IMR-90 (cell line): ENCODE results near the gene ATG2A. TPM values are rescaled to one million over a fixed set of nuclear protein-coding genes. Genes with fewer than 3 reads are reported as not detected.

ENCODE experiments used
- ATAC-seq: fragments of 200-7000 bp; cut with Tn5 transposase; 2 replicates; pipeline ENCODE4 v1.9.1; 2020; ENCODE audit warnings: low read depth, mild to moderate bottlenecking, moderate library complexity
- BruUV-seq: library from RNA; stranded (reverse); fragments of 400-500 nt; replicated peaks from 2 replicates; lab custom pipeline; 2021; lab: Mats Ljungman, UMichigan
- CTCF ChIA-PET: fragments of 300-600 bp; formaldehyde crosslinking; extraction: SDS; loops from one replicate; lab custom pipeline; 2021; ENCODE audit warnings: antibody characterized with exemption; lab: Yijun Ruan, JAX
- POLR2A ChIA-PET: fragments of 300-600 bp; sonication (Branson Sonifier 250); formaldehyde crosslinking; loops from one replicate; lab custom pipeline; 2022; ENCODE audit warnings: antibody characterized with exemption; ENCODE audit not compliant: unreplicated experiment; lab: Charles Lee
- DNase-seq: peaks from one replicate; pipeline ENCODE4 v3.0.0; 2013
- H2AFZ ChIP-seq: replicated peaks from 2 replicates; pipeline ENCODE3; 2013; ENCODE audit warnings: low read length, mild to moderate bottlenecking; ENCODE audit not compliant: poor library complexity
- H2AK5ac ChIP-seq: 2 replicates; pipeline ENCODE4 v1.6.1; 2013; ENCODE audit warnings: low read depth, low read length, inconsistent platforms
- H2AK9ac ChIP-seq: replicated peaks from 2 replicates; pipeline ENCODE3; 2013; ENCODE audit warnings: mild to moderate bottlenecking, low read depth, low read length, moderate library complexity; ENCODE audit not compliant: poor library complexity
- H2BK120ac ChIP-seq: 2 replicates; pipeline ENCODE4 v1.6.1; 2013; ENCODE audit warnings: low read depth, low read length, inconsistent platforms
- H2BK15ac ChIP-seq: 3 replicates; pipeline ENCODE4 v1.6.1; 2013; ENCODE audit warnings: low read depth, low read length, inconsistent platforms
- H2BK20ac ChIP-seq: 2 replicates; pipeline ENCODE4 v1.6.1; 2013; ENCODE audit warnings: low read depth, mild to moderate bottlenecking, inconsistent platforms, low read length, moderate library complexity
- H2BK5ac ChIP-seq: 2 replicates; pipeline ENCODE4 v1.6.1; 2013; ENCODE audit warnings: mild to moderate bottlenecking, low read depth, low read length, inconsistent platforms; ENCODE audit not compliant: poor library complexity, severe bottlenecking
- H3K14ac ChIP-seq: replicated peaks from 2 replicates; pipeline ENCODE4 v1.6.1; 2013; ENCODE audit warnings: low read depth, low read length, inconsistent platforms
- H3K18ac ChIP-seq: 2 replicates; pipeline ENCODE4 v1.6.1; 2013; ENCODE audit warnings: low read depth, low read length, control low read depth
- H3K23ac ChIP-seq: 2 replicates; pipeline ENCODE4 v1.6.1; 2013; ENCODE audit warnings: low read depth, low read length, inconsistent platforms
- H3K27ac ChIP-seq: 2 replicates; pipeline ENCODE4 v1.5.1; 2013; ENCODE audit warnings: mild to moderate bottlenecking, control low read depth, low read length; ENCODE audit not compliant: insufficient read depth
- H3K27me3 ChIP-seq: 2 replicates; pipeline ENCODE4 v1.6.1; 2013; ENCODE audit warnings: low read length; ENCODE audit not compliant: control insufficient read depth, insufficient read depth
- H3K36me3 ChIP-seq: 2 replicates; pipeline ENCODE4 v1.6.1; 2013; ENCODE audit warnings: low read length, mixed read lengths; ENCODE audit not compliant: control insufficient read depth, insufficient read depth
- H3K4ac ChIP-seq: 2 replicates; pipeline ENCODE4 v1.6.1; 2013; ENCODE audit warnings: low read depth, low read length, inconsistent platforms
- H3K4me1 ChIP-seq: 2 replicates; pipeline ENCODE4 v1.6.1; 2013; ENCODE audit warnings: low read length, mixed read lengths; ENCODE audit not compliant: control insufficient read depth, insufficient read depth
- H3K4me2 ChIP-seq: 2 replicates; pipeline ENCODE4 v1.6.1; 2013; ENCODE audit warnings: low read depth, mild to moderate bottlenecking, control low read depth, low read length, moderate library complexity
- H3K4me3 ChIP-seq: 2 replicates; pipeline ENCODE4 v1.5.1; 2013; ENCODE audit warnings: low read depth, mild to moderate bottlenecking, control low read depth, low read length, moderate library complexity; ENCODE audit not compliant: insufficient read depth
- H3K56ac ChIP-seq: 2 replicates; pipeline ENCODE4 v1.6.1; 2013; ENCODE audit warnings: low read length, inconsistent platforms; ENCODE audit not compliant: insufficient read depth; ENCODE audit errors: extremely low read depth
- H3K79me1 ChIP-seq, 2 experiments: 2 replicates each; pipeline ENCODE4 v1.6.1; 2013; ENCODE audit warnings: low read length in 2 of 2, inconsistent platforms in 1 of 2, low read depth in 1 of 2
- H3K9ac ChIP-seq: 2 replicates; pipeline ENCODE4 v1.6.1; 2013; ENCODE audit warnings: low read depth, low read length, control low read depth
- H3K9me1 ChIP-seq: 2 replicates; pipeline ENCODE4 v1.6.1; 2013; ENCODE audit warnings: low read length, inconsistent platforms; ENCODE audit not compliant: insufficient read depth
- H3K9me3 ChIP-seq: 2 replicates; pipeline ENCODE4 v1.6.1; 2013; ENCODE audit warnings: low read length; ENCODE audit not compliant: control insufficient read depth, insufficient read depth
- H4K20me1 ChIP-seq: 2 replicates; pipeline ENCODE4 v1.6.1; 2013; ENCODE audit warnings: low read length, inconsistent platforms; ENCODE audit not compliant: insufficient read depth
- H4K5ac ChIP-seq: 2 replicates; pipeline ENCODE4 v1.6.1; 2013; ENCODE audit warnings: mild to moderate bottlenecking, low read depth, low read length, control low read depth
- H4K8ac ChIP-seq, 2 experiments: 2 replicates each; pipeline ENCODE4 v1.6.1; 2013; ENCODE audit warnings: low read depth in 2 of 2, low read length in 2 of 2, control low read depth in 1 of 2, inconsistent platforms in 1 of 2
- H4K91ac ChIP-seq: 2 replicates; pipeline ENCODE4 v1.6.1; 2013; ENCODE audit warnings: low read depth, low read length, inconsistent platforms; ENCODE audit not compliant: insufficient read depth
- CEBPB ChIP-seq: IDR thresholded peaks from 2 replicates; pipeline ENCODE4 v1.6.1; 2012; ENCODE audit warnings: low read depth, low read length, improper control_type of control experiment
- MAFK ChIP-seq: IDR thresholded peaks from 2 replicates; pipeline ENCODE4 v1.6.1; 2012; ENCODE audit warnings: low read depth, low read length, improper control_type of control experiment
- RAD21 ChIP-seq: IDR thresholded peaks from 2 replicates; pipeline ENCODE4 v1.6.1; 2012; ENCODE audit warnings: low read length, improper control_type of control experiment
- RFX5 ChIP-seq: IDR thresholded peaks from 2 replicates; pipeline ENCODE4 v1.8.0; 2012; ENCODE audit warnings: low read depth, mild to moderate bottlenecking, low read length, moderate library complexity
- WGBS, 2 experiments: methylation state at CpG; one replicate each; pipeline versions ENCODE4 v1.1.5 to v1.1.7; 2013; ENCODE audit warnings: missing lambda C conversion rate in 2 of 2; ENCODE audit not compliant: insufficient read length in 1 of 2; ENCODE audit errors: extremely low coverage in 2 of 2; 5-methylcytosine and 5-hydroxymethylcytosine counted together
- dilution Hi-C: fragments of 300-500 bp; cut with HindIII; formaldehyde crosslinking; loops from one replicate; pipeline ENCODE4 v1.14.3; 2018; ENCODE audit warnings: low sequenced_read_pairs; ENCODE audit not compliant: unreplicated experiment
- in situ Hi-C: fragments of 300-500 bp; cut with MboI; formaldehyde crosslinking; loops from 3 replicates; pipeline ENCODE4 v1.14.3; 2019; ENCODE audit warnings: low sequenced_read_pairs, inconsistent platforms, mixed read lengths
- intact Hi-C: fragments of 100-400 bp; cut with micrococcal nuclease; formaldehyde crosslinking; loops from 2 replicates; pipeline ENCODE4 v1.10.0; 2022
- polyA plus RNA-seq, 3 experiments: library from polyadenylated mRNA; depleted of rRNA; stranded (reverse); fragments of >200 nt; gene quantifications; 2 replicates each; pipeline ENCODE4 v1.2.3, GENCODE V29; 2012; ENCODE audit warnings: low replicate concordance in 1 of 3
- total RNA-seq: library from RNA; depleted of rRNA; stranded (reverse); fragments of >200 nt; gene quantifications from 2 replicates; pipeline ENCODE4 v1.2.3, GENCODE V29; 2012

The ATG2A gene
- total and polyA plus RNA-seq, 2 of the 4 experiments (the other 2 are of a cell fraction): 3.2 to 10.5 TPM

- TF ChIP-seq MAFK (no peak), RAD21 (no peak)
These were observed 37.2 kb upstream of the ATG2A start (continued) for GRCh38 chr11:64954201-64954600.

GRCh38 chr11:64951529-64951928 is 34.5 kb upstream of the ATG2A start:
- no peaks in the 10 kb centered on the region for H3K79me1 ChIP-seq
- no peak overlapping the region for H3K18ac ChIP-seq
- H3K9me3 ChIP-seq: no peaks in the 10 kb centered on the region
- H2AFZ ChIP-seq: no peak overlapping the region
- H4K8ac ChIP-seq: no peak overlapping the region
- H4K91ac ChIP-seq: no peak overlapping the region
- no peak overlapping the region for H2BK5ac ChIP-seq
- no peak overlapping the region for H3K23ac ChIP-seq
- H2BK20ac ChIP-seq: no peak overlapping the region
- no peak overlapping the region for H2AK5ac ChIP-seq
- ATAC-seq: no peak
- H2BK120ac ChIP-seq: no peak overlapping the region
- no peak overlapping the region for H4K5ac ChIP-seq
- dilution Hi-C loops (no loop called here), intact Hi-C loops (no loop called here), in situ Hi-C loops (no loop called here)
- no peaks in the 10 kb centered on the region for H3K36me3 ChIP-seq
- no peak for DNase-seq
- no peaks in the 10 kb centered on the region for H3K4me1 ChIP-seq
- H3K14ac ChIP-seq: no peak overlapping the region
- no peak overlapping the region for H2AK9ac ChIP-seq
- H4K20me1 ChIP-seq: no peaks in the 10 kb centered on the region
- H3K27ac ChIP-seq: no peak overlapping the region
- ChIA-PET CTCF (no interaction called here), POLR2A (no interaction called here)
- H3K9ac ChIP-seq: no peak overlapping the region
- no peaks in the 10 kb centered on the region for H3K9me1 ChIP-seq
- H3K4ac ChIP-seq: no peak overlapping the region
- WGBS, 2 experiments: no CpG with 5 or more reads among the region's 4 CpGs
- H2BK15ac ChIP-seq: no peak overlapping the region
- H3K56ac ChIP-seq: no peak overlapping the region
- no peak overlapping the region for H3K4me3 ChIP-seq
- BruUV-seq: no TSS peak
- peak; percentile 38 for TF ChIP-seq CEBPB
- TF ChIP-seq RFX5: no peak
- peaks cover 21% of the 10 kb centered on the region for H3K27me3 ChIP-seq
- no peak overlapping the region for H3K4me2 ChIP-seq
